Endothelial cell of umbilical vein (primary cell): Measurements from ENCODE around the gene ACOX1. TPM values are rescaled to one million over a fixed set of nuclear protein-coding genes. Genes with fewer than 3 reads are reported as not detected.

Experiments used
- BruUV-seq: library from RNA; stranded (reverse); fragments of 400-500 nt; replicated peaks from 2 replicates; lab custom pipeline; 2021; lab: Mats Ljungman, UMichigan
- CTCF ChIA-PET: fragments of 300-600, 350-600 bp; sonication (Branson Sonifier 250); formaldehyde crosslinking; loops from one replicate; lab custom pipeline; 2021; ENCODE audit warnings: antibody characterized with exemption, inconsistent platforms; lab: Charles Lee
- POLR2A ChIA-PET: fragments of 300-600, 350-600 bp; sonication (Branson Sonifier 250); formaldehyde crosslinking; loops from one replicate; lab custom pipeline; 2021; ENCODE audit warnings: antibody characterized with exemption, inconsistent platforms; lab: Charles Lee
- DNase-seq: peaks from one replicate; pipeline ENCODE4 v3.0.0-alpha.2; 2011; ENCODE audit warnings: low read depth, low spot score
- FAIRE-seq: peaks from 2 replicates; lab custom pipeline; 2011; peaks lifted over from hg19 to GRCh38; lab: Jason Lieb, UNC
- H2AFZ ChIP-seq: 2 replicates; pipeline ENCODE4 v1.6.0; 2012; ENCODE audit warnings: low read depth, low read length, control low read depth, inconsistent platforms
- H3K27ac ChIP-seq: 2 replicates; pipeline ENCODE4 v1.5.1; 2011; ENCODE audit warnings: low read depth, mild to moderate bottlenecking, control low read depth, low read length, moderate library complexity; ENCODE audit not compliant: insufficient read depth
- H3K27me3 ChIP-seq, 2 experiments: 2 replicates each; pipeline versions ENCODE4 v1.6.0 to v1.6.1; 2011; ENCODE audit warnings: low read length in 2 of 2, mixed read lengths in 1 of 2; ENCODE audit not compliant: control insufficient read depth in 2 of 2, insufficient read depth in 2 of 2
- H3K36me3 ChIP-seq, 2 experiments: 2 replicates in 1 of 2; 3 replicates in 1 of 2; pipeline ENCODE4 v1.5.1; 2011; ENCODE audit warnings: low read length in 2 of 2, mild to moderate bottlenecking in 1 of 2, moderate library complexity in 1 of 2; ENCODE audit not compliant: control insufficient read depth in 2 of 2, insufficient read depth in 2 of 2; ENCODE audit errors: extremely low read depth in 1 of 2
- H3K4me1 ChIP-seq: 3 replicates; pipeline ENCODE4 v1.5.1; 2011; ENCODE audit warnings: mild to moderate bottlenecking, low read length; ENCODE audit not compliant: control insufficient read depth, insufficient read depth; ENCODE audit errors: extremely low read depth
- H3K4me2 ChIP-seq: 2 replicates; pipeline ENCODE4 v1.6.1; 2011; ENCODE audit warnings: low read length, control low read depth, mixed read lengths; ENCODE audit not compliant: insufficient read depth
- H3K4me3 ChIP-seq, 3 experiments: fragments of 200-600 bp in 1 of 3; sonication (generic), shearing (Covaris generic) in 1 of 3; replicated peaks in 1 of 3; 2 replicates each; pipeline ENCODE4 v1.5.1; 2011 to 2016; ENCODE audit warnings: control low read depth in 3 of 3, low read length in 3 of 3, mild to moderate bottlenecking in 2 of 3, inconsistent platforms in 1 of 3, low read depth in 1 of 3, moderate library complexity in 1 of 3; ENCODE audit not compliant: insufficient read depth in 1 of 3
- H3K79me2 ChIP-seq: 2 replicates; pipeline ENCODE4 v1.6.0; 2012; ENCODE audit warnings: low read length, inconsistent platforms; ENCODE audit not compliant: control insufficient read depth, insufficient read depth
- H3K9ac ChIP-seq: replicated peaks from 2 replicates; pipeline ENCODE3; 2011; ENCODE audit warnings: low read length, control low read depth; ENCODE audit not compliant: insufficient read depth; ENCODE audit errors: extremely low read depth
- H3K9me1 ChIP-seq: replicated peaks from 3 replicates; pipeline ENCODE4 v1.6.0; 2011; ENCODE audit warnings: mild to moderate bottlenecking, low read length; ENCODE audit not compliant: control insufficient read depth, insufficient read depth; ENCODE audit errors: extremely low read depth
- H3K9me3 ChIP-seq: replicated peaks from 2 replicates; pipeline ENCODE4 v1.5.1; 2012; ENCODE audit warnings: low read length, inconsistent platforms; ENCODE audit not compliant: control insufficient read depth, insufficient read depth
- H4K20me1 ChIP-seq: replicated peaks from 2 replicates; pipeline ENCODE3; 2011; ENCODE audit warnings: mild to moderate bottlenecking, low read length; ENCODE audit not compliant: control insufficient read depth, insufficient read depth; ENCODE audit errors: extremely low read depth
- CTCF ChIP-seq, 2 donors: IDR thresholded peaks; 1 replicate in 1 of 2; 2 replicates in 1 of 2; pipeline ENCODE4 v1.5.1; 2011; ENCODE audit warnings: low read length in 2 of 2, mild to moderate bottlenecking in 2 of 2, moderate library complexity in 2 of 2, control low read depth in 1 of 2, inconsistent platforms in 1 of 2, low read depth in 1 of 2; ENCODE audit not compliant: insufficient read depth in 1 of 2; ENCODE audit errors: extremely low read depth in 1 of 2
- EZH2 ChIP-seq: IDR thresholded peaks from 2 replicates; pipeline ENCODE4 v1.6.1; 2012; ENCODE audit warnings: borderline replicate concordance, low read depth, mild to moderate bottlenecking, moderate library complexity, low read length, inconsistent platforms; ENCODE audit not compliant: severe bottlenecking
- FOS ChIP-seq: IDR thresholded peaks from 2 replicates; pipeline ENCODE4 v1.6.1; 2011; ENCODE audit warnings: mild to moderate bottlenecking, low read length, moderate library complexity, borderline replicate concordance; ENCODE audit not compliant: insufficient read depth
- GATA2 ChIP-seq: IDR thresholded peaks from 2 replicates; pipeline ENCODE4 v1.7.0; 2011; ENCODE audit warnings: low read depth, mild to moderate bottlenecking, moderate library complexity, mixed read lengths, low read length; ENCODE audit not compliant: insufficient read length, insufficient read depth
- JUN ChIP-seq: IDR thresholded peaks from 2 replicates; pipeline ENCODE4 v1.6.1; 2011; ENCODE audit warnings: borderline replicate concordance, low read depth; ENCODE audit not compliant: insufficient read length, insufficient read depth
- MAX ChIP-seq: IDR thresholded peaks from 2 replicates; pipeline ENCODE4 v1.6.1; 2011; ENCODE audit not compliant: insufficient read depth, insufficient read length
- MYC ChIP-seq: IDR thresholded peaks from one replicate; pipeline ENCODE4 v1.6.1; 2011; ENCODE audit warnings: mild to moderate bottlenecking, low read depth, low read length
- POLR2A ChIP-seq: IDR thresholded peaks from 2 replicates; pipeline ENCODE4 v1.6.1; 2012; ENCODE audit warnings: low read depth, mild to moderate bottlenecking, control low read depth, low read length
- POLR2AphosphoS5 ChIP-seq: IDR thresholded peaks from 2 replicates; pipeline ENCODE4 v1.6.1; 2012; ENCODE audit warnings: low read depth, mild to moderate bottlenecking, control low read depth, low read length, moderate library complexity; ENCODE audit not compliant: insufficient read depth
- dilution Hi-C: fragments of 300-500 bp; cut with MboI; formaldehyde crosslinking; loops from one replicate; pipeline ENCODE4 v1.15.0; 2019; ENCODE audit warnings: low sequenced_read_pairs; ENCODE audit not compliant: extremely low pct_ligation_motif_present
- intact Hi-C: fragments of 100-400 bp; cut with micrococcal nuclease; formaldehyde crosslinking; loops from one replicate; pipeline ENCODE4 v1.10.0; 2022
- polyA plus RNA-seq, 4 experiments: library from polyadenylated mRNA; depleted of rRNA in 3 of 4; stranded (reverse) in 3 of 4; unstranded in 1 of 4; fragments of >200 nt; gene quantifications; 2 replicates each; pipeline versions ENCODE4 v1.2.1 to v1.2.3, GENCODE V29; 2011 to 2012; ENCODE audit warnings: missing spikeins in 1 of 4
- total RNA-seq: library from RNA; stranded (reverse); gene quantifications from 2 replicates; pipeline ENCODE4 v1.2.3, GENCODE V29; 2021

ACOX1 gene
- total and polyA plus RNA-seq, 2 donors (not counting 3 experiments of a cell fraction or from before 2014, with no cell fraction given), result 17.9 to 45.1 TPM

- no peak overlapping the region for H3K27ac ChIP-seq
- H3K79me2 ChIP-seq, result no peaks in the 10 kb centered on the region
- ChIA-PET CTCF (interaction anchor here (0.8 to 5.8 kb wide), 5 partner anchors 12 to 106 kb away, joined by 3 to 95 read pairs (median 3); partner anchors contain the start of gene MRPL38), POLR2A (no interaction called here)
- FAIRE-seq, result no peak
- BruUV-seq, result no TSS peak
- TF ChIP-seq JUN, result no peak
- no peak for TF ChIP-seq MYC
- TF ChIP-seq POLR2A, result no peak
- TF ChIP-seq CTCF (IDR thresholded peaks at IDR 0.05; ENCODE audit: extremely low read depth in 1 of 2, insufficient read depth in 1 of 2, low read depth in 1 of 2, low read length in 2 of 2), result no peak
- no peak for TF ChIP-seq POLR2AphosphoS5
- TF ChIP-seq MAX, result no peak
- no peak for TF ChIP-seq EZH2
- TF ChIP-seq GATA2, result no peak
- TF ChIP-seq FOS, result no peak
- no peaks in the 10 kb centered on the region for H4K20me1 ChIP-seq
- H3K4me2 ChIP-seq, result no peak overlapping the region
- H3K9me1 ChIP-seq, result no peaks in the 10 kb centered on the region
- H3K27me3 ChIP-seq, result no peaks in the 10 kb centered on the region
- no peak overlapping the region for H3K9ac ChIP-seq
- dilution Hi-C loops (no loop called here), intact Hi-C loops (loop anchor here (10.0 kb wide), 1 partner anchor 227 kb away; a partner anchor contains a TSS)
- no peak for DNase-seq
- H3K36me3 ChIP-seq, result peaks cover 0 to 2% of the 10 kb centered on the region in 2 experiments
- H3K4me1 ChIP-seq, result peaks cover under 1% of the 10 kb centered on the region
- H3K9me3 ChIP-seq, result no peaks in the 10 kb centered on the region
- H2AFZ ChIP-seq, result no peak overlapping the region
- H3K4me3 ChIP-seq, result no peak overlapping the region
These were observed 23.1 kb upstream of the ACOX1 start for GRCh38 chr17:76002100-76002499.
